ENCODE results near the gene CORO2B.

DNA sequence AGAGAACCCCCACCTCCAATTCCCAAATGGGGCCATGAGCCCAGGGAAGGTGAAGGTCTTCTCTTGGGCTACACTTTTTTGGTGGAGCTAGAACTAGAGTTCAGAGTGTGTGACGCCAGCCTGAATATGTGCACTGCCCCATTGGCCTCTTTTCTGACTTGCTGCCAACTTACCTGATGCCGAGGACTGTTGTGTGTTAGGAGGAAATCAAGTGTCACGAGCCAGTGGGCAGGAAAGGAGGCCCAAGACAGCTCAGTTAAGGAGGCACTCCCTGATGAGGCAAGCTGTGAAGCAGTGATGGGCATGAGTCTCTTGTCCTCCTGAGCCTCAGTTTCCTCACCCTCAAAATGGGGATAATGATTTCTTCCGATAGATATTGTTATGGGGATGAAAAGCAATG lies 134.1 kb downstream of the CORO2B start:
- no peak for TF ChIP-seq CTCF (IDR thresholded peaks at IDR 0.05; ENCODE audit: insufficient read depth, low read length)
- TF ChIP-seq POLR2AphosphoS5 (IDR thresholded peaks at IDR 0.05; ENCODE audit: low read depth): no peak
